GM19239 (cell line): ENCODE measurements around the gene CRELD2.
"Not testable (repeated sequence)": the region's sequence is repeated elsewhere in the genome, so short reads cannot be mapped to it uniquely, and the experiment has no call there.

Experiments used
- DNase-seq: peaks from one replicate; pipeline ENCODE4 v3.0.0; 2011; ENCODE audit warnings: low spot score; ENCODE audit not compliant: insufficient read length
- FAIRE-seq: peaks from 2 replicates; lab custom pipeline; 2011; peaks lifted over from hg19 to GRCh38; lab: Jason Lieb, UNC

Gene CRELD2

GRCh38 chr22:49941507-49942316 is 23.3 kb downstream of the CRELD2 start:
- no peak for DNase-seq
- FAIRE-seq, result no peak

DNA sequence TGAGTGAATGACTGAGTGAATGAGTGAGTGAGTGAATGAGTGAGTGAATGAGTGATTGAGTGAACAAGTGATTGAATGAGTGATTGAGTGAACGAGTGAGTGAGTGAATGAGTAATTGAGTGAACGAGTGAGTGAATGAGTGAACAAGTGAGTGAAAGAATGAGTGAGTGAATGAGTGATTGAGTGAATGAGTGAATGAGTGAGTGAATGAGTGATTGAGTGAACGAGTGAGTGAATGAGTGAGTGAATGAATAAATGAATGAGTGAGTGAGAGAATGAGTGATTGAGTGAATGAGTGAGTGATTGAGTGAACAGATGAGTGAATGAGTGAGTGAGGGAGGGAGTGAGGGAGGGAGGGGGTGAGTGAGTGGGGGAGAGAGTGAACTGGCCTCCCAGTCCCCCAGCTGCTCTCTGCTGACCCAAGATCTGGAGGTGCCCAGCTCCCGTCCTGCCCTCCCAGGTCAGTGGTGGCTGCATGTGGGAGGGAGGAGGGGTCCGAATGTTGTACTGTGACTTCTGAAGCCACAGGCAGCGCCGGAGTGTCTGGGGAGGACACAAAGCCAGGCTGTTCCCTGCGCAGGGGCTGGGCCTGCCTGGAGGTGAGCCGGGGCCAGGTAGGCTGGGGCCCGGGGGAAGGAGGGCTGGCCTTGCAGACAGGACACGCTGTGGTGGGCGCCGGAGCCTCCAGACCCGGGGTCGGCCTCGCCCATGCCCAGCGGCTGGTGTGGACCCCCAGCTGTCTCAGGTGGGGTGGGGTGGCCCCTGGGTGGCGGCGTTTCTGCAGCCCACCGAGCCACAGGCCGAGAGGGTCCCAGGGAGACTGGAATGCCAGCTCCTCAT is 24.4 kb downstream of the CRELD2 start:
- no peak for DNase-seq
- no peak for FAIRE-seq

GRCh38 chr22:49943405-49943765 is 25.0 kb downstream of the CRELD2 start:
- no peak for FAIRE-seq
- no peak for DNase-seq

DNA sequence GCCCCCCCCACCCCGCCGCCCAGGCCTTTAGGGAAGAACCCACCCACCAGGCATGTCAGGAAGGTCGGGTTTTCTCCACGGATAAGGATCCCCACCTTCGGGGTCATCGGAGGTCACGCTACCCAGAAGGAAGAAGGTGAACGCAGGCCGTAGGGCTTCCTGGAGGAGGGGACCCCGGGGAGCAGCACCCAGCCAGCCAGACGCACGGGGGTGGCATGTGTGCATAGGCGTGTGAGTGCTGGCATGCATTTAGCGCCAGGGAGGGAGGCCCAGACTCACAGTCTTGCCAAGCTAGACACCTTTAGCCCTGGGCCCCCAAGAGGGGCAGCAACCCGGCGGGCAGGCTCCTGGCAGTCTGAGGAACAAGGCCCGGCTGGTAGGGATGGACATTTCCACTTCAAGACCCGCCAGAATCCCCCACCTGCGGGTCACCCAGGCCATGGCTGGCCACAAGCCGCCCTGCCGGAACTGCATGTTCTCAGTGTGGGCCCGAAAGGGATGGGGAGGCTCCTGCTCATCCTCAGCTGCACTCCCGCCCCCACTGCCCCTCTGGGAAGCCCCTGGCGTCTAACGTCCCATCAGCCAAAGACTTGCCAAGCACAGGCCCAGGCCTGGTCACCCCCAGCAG is 25.5 kb downstream of the CRELD2 start:
- FAIRE-seq (no peak), DNase-seq (no peak)

DNA sequence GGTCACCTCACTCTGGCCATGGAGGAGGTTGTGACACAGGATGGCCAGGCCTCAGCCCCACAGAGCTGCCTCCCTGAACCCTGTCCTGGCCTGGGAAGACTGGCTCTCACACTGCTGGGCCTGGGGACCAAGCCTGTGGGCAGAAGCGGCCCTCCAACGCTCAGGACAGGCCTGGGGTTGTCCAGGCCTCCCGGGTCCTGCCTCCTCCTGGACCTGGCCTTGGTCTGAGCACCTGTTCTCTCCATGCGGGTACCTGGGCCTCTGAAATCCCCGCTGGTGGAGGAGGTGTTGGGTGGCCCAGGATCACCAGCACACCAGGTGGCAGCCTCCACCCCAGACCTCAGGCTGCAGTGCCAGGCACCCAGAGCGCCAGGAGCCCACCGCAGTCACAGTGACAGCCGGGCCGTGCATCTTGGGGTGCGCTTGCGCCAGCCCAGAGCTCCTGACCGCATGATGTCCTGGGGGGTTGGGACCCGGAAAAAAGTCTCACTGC is 26.0 kb downstream of the CRELD2 start:
- DNase-seq (no peak), FAIRE-seq (no peak)

GRCh38 chr22:49945042-49945794 is 26.8 kb downstream of the CRELD2 start:
- not testable (repeated sequence) for FAIRE-seq, DNase-seq

DNA sequence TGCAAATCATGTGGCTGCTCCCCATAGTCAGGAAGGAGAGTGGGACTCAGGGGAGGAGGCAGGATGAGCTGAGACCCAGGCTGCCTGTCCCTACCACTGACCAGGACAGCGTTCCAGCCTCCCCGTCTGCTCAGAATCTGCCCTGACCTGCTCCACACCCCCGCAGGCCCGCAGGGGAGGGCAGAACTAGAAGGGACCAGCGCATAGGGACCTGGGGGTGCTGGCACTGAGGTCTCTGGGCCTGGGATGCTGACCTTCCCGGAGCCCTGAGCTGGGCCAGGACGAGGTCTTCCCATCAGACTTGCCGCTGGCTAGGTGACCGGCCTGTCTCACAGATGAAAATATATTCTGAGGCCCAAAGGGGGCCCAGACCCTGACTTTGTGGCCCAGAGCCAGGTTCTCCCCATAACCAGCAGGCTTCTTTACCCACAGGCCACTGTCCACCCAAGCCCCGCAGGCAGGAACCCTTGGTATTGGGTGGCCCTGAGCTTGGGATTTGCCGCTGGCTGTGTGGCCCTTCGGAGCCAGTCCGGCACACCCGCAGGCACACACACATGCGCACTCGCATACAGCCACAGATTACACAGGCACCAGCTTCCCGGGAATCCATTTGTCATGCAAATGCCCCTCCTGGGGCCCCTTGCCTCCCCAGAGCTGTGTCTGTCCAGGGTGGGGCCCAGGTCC is 28.3 kb downstream of the CRELD2 start:
- DNase-seq (no peak), FAIRE-seq (no peak)

DNA sequence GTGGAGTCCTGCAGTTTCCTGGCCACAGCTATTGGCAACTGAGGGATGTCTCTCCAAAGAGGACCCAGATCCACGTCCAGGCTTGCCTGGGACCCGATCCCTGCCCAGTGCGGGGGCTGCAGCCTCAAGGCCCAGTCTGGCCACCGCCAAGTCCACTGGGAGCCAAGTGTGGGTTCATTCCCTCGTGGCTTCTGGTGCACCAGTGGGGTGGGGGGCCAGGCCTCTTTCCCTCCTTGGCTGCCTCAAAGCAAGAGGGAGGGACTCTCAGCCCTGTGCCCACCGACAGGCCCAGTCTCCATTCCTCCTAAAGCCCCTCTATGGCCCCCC is 28.8 kb downstream of the CRELD2 start:
- FAIRE-seq (no peak), DNase-seq (no peak)

DNA sequence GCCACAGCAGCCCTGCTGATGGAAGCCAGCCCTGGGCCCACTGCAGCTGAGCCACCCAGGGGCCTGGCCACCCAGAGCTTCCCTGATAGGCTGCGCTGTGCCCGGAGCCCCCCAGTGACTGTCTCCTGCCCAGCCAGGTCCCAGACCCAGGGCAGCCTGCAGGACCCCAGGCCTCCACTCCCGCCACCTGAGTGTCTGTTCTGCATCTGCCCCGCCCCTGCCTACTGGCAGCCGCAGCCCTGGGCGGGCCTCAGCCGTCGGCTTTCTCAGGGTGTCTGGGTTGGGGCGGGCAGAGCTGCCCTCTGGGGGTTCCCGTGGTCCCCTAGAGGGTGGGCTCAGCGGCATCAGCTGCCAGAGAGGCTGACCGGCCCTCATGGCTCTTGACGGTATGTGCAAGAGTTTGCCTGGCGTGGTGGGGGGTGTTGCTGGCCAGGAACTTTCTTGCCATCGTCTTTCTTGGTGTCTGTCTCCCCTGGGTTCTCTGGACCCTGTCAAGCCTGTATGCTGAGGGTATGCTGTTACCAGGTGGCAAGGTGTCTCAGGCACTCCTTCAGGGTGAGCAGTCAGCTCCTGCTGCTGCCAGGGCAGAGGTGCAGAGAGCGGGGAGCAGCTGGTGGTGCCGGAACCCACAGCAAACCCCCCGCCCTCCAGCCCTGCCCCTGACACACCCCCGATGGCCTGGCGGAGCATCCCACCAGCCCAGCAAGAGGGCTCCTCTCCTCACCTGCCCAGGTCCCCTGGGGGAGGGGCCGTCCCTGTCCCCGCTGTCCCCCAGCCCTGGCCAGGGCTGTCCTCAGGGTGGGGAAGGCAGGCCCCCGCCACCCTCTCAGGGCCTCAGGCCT is 29.9 kb downstream of the CRELD2 start:
- no peak for DNase-seq
- FAIRE-seq, result no peak

- DNase-seq (no peak), FAIRE-seq (no peak)
These were observed 30.8 kb downstream of the CRELD2 start for GRCh38 chr22:49948958-49949913.

DNA sequence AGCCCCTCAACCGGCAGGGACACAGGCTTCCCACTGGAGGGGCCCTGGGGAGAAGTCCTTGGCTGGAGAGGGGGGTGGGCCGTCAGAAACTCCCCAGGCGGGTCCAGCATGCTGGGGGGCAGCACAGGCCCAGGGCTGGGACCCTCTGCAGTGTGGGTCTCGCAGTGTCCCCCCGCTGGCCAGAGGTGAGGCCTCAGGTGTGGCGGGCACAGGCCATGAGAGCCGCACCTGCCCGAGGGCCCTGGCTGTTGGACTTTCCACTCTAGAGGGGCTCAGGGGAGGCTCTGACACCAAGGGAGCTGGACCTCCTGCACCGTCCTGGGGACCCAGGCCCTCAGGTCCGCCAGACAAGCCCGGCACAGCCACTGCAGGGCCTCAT is 31.5 kb downstream of the CRELD2 start:
- no peak for DNase-seq

DNA sequence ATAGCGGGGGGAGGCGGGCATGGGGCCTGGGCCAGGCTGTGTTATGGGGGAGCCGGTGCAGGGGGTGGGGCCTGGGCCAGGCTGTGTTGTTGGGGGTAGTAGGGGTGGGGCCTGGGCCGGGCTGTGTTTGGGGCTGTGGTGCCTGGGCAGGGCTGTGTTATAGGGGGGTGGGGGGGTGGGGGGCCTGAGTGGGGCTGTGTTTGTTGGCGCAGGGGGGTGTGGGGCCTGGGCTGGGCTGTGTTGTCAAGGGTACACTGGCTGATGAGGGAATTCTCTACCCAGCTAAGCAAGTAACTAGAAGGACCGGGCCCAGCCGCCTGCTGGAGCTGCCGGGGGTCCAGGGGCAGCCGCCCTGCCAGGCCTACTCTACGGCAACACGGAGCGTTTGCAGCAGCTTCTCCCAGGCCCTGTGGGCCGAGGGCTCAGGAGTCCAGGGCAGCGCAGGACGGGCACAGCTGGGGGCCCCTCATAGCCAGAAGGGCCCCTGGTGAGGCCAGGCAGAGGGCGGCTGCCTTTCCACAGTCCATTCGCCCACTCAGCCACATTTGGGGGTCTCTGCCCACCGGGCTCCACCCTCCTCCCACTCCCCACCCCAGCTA is 32.1 kb downstream of the CRELD2 start:
- FAIRE-seq (no peak), DNase-seq (no peak)

More for the DNA sequence above, 31.5 kb downstream of the CRELD2 start:
- no peak for FAIRE-seq

DNA sequence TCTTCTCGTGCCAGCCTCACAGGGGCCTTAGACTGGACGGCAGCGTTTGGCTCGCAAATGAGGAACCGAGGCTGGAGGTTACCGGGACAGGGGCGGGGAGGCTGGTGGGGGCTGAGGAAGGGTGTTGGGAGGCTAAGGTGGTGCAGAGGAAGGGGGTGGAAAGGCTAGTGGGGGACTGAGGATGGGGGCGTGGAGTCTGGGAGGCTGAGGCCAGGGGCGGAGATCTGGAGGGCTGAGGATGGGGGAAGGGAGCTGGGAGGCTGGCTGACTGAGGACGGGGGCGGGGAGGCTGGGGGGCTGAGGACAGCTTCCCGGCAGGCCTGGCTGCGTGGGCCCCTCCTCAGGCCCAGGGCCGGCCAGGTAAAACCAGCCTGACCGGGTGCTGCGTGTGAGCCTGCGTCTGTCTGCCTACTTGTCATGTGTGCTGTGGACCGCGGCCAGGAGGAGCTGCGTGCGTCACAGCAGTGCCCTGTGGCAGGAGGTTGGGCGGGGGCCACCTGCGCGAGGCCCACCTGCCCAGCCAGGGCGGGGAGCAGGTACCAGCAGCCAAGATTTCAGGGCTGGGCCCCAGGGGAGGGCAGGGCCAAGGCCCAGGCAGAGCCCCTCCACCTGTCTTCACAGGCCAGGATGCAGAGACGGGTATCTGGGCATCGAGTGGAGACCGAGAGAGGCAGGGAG is 32.7 kb downstream of the CRELD2 start:
- FAIRE-seq (no peak), DNase-seq (no peak)

GRCh38 chr22:49951678-49951985 is 33.2 kb downstream of the CRELD2 start:
- DNase-seq (no peak), FAIRE-seq (no peak)

DNA sequence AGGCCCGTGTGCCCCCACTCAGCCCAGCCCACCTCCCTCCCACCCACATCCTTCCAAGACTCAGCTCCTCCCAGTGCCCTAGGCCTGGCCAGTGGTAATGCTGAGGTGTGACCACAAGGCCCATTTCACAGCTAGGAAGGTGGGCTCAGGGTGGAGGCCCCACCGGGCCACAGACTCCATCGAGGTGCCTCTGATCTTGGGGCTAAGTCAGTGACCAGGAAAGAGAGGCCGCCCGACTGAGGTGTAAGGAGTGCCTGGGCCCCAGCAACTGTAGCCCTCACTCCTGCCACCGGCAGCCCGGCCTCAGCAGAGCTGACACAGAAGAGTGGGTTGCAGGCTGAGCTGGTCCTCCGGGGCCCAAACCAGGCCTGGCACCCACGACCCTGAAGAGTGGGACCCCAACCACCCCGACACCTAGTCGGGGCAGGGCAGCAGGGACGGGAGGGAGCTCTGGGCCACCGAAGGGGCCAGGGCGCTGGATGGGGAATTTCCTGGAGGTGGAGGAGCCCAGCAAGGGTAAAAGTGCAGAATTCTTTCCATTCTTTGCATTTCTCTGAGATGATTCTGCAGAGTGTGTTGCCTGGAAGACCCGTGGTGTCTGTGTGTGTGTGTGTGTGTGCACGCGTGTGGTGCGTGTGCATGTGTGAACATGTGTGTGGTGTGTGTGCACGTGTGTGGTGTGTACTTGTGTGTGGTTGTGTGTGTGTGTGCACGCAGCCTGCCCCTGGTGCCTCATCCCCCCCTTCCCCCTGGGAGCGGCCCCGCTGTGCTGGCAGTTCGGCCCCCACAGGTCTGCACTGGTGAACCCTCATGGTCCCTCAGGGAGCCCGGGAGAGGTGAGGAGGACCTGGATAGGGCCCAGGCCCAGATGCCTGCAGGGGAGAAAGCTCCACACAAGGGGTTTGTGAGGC is 33.8 kb downstream of the CRELD2 start:
- no peak for DNase-seq
- no peak for FAIRE-seq

- FAIRE-seq (no peak), DNase-seq (no peak)
These were observed 34.7 kb downstream of the CRELD2 start for GRCh38 chr22:49953027-49953679.
